GM19397 (cell line): ENCODE results near the gene FAM210A.

Experiments used
- ATAC-seq: cut with Tn5 transposase; IDR thresholded peaks from one replicate; pipeline ENCODE4 v1.9.1; 2021; ENCODE audit warnings: mild to moderate bottlenecking, moderate library complexity; ENCODE audit not compliant: unreplicated experiment

FAM210A gene

GRCh38 chr18:13649397-13650390 is 76.7 kb downstream of the FAM210A start:
- ATAC-seq, result no peak

- no peak for ATAC-seq
Measured at GRCh38 chr18:13647761-13648160, 78.6 kb downstream of the FAM210A start.

DNA sequence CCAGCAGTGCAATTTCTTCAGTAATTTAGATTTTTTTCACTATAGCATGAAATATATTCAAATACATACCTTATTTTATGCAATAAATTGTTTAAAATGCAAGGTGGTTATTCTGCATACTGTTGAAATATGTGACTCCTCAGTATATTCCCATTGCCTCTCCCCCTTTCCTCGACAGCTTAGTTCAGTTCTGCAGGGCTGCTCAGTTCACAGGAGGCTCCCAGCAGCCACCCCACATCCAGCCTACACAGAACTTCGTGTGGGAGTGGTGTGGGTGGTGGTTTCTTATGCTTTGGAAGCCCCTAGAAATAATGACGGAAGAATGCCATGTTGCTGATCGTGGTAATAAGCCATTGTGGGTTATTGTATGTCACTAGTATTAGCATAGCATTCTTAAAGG is 79.7 kb downstream of the FAM210A start:
- ATAC-seq, result no peak

DNA sequence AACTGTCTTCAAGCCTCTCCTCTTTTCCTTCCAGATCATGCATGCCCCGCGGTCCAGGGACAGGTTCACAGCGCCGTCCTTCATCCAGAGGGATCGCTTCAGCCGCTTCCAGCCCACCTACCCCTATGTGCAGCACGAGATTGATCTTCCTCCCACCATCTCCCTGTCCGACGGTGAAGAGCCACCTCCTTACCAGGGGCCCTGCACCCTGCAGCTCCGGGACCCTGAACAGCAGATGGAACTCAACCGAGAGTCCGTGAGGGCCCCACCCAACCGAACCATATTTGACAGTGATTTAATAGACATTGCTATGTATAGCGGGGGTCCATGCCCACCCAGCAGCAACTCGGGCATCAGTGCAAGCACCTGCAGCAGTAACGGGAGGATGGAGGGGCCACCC is 81.3 kb downstream of the FAM210A start:
- no peak for ATAC-seq

GRCh38 chr18:13643261-13643751 is 83.1 kb downstream of the FAM210A start:
- no peak for ATAC-seq

GRCh38 chr18:13642440-13642827 is 83.9 kb downstream of the FAM210A start:
- ATAC-seq, result no peak

GRCh38 chr18:13641551-13642439 is 84.6 kb downstream of the FAM210A start:
- no peak for ATAC-seq

- ATAC-seq, result no peak
Measured at GRCh38 chr18:13640266-13640860, 86.0 kb downstream of the FAM210A start.

GRCh38 chr18:13638719-13639595 is 87.4 kb downstream of the FAM210A start:
- ATAC-seq, result no peak

DNA sequence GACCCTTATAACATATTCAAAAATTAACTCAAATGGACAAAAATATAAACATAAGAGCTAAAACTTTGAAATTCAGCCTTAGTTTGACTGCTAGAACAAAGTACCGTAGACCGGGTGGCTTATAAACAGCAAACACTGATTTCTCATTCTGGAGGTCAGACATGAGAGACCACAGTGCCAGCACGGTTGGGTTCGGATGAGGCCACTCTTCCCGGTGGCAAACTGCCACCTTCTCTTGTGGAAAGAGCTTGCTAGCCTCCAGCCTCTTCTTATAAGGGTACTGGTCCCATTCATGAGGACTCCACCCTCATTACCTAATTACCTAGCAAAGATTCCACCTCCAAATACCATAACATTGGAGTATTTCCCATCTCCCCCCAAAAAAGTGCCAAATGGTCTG is 91.3 kb downstream of the FAM210A start:
- no peak for ATAC-seq

- ATAC-seq, result no peak
Measured at GRCh38 chr18:13633700-13634099, 92.7 kb downstream of the FAM210A start.

- ATAC-seq, result no peak
Measured at GRCh38 chr18:13630716-13631268, 95.6 kb downstream of the FAM210A start.

GRCh38 chr18:13629841-13630715 is 96.3 kb downstream of the FAM210A start:
- peak; percentile 66 for ATAC-seq

GRCh38 chr18:13628211-13628610 is 98.1 kb downstream of the FAM210A start:
- ATAC-seq, result no peak

DNA sequence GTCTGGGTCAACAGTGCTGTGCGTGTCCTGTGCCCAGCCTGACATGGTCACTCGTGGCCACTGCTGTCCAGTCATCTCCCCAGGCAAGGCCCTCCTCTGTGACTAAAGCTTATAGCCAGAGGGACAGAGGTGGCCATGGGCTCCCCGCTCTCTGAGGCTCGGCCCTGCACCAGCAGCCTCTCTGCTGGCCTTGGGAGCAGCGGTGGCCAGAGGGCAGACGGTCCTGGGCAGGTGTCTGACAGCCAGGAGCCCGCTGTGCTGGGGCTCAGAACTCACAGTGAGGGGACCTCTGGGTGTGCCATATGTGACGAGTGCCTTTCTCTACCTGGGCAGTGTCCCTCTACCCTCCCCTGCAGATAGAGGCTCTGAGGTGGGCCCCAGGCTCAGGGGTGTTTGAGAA is 98.7 kb downstream of the FAM210A start:
- ATAC-seq, result no peak

GRCh38 chr18:13626544-13626908 is 99.8 kb downstream of the FAM210A start:
- ATAC-seq, result no peak

DNA sequence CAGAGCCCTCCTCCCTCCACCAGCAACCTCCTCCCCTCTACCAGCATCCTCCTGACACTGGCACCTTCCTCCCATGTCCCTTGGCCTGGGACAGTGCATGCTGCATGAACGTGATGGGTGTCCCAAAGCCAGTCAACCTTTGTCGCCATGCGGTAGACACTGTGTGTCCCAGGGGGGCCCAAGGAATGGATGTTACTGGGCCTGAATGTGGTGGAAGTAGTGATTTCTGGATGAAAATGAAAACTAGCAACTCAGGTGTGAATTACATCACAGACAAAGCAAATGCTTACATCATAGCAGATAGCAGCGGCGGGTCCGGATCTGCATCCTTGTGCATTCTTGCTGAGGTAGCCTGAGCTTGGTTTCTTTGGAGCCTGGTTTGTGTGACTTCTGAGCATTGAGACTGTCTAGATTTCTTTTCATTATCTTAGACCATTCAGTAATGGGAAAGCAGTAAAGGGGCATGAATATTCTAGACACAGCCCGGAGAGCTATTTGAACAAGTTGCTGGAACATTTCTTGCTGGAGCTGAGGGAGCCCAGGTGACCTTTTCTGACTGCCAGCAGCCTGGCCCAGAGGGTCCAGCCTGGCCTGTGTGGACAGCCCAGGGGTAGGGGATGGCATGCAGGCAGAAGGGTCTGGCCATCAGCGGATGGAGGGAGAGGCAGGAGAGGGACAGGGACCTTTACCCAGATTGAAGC is 100.4 kb downstream of the FAM210A start:
- no peak for ATAC-seq

DNA sequence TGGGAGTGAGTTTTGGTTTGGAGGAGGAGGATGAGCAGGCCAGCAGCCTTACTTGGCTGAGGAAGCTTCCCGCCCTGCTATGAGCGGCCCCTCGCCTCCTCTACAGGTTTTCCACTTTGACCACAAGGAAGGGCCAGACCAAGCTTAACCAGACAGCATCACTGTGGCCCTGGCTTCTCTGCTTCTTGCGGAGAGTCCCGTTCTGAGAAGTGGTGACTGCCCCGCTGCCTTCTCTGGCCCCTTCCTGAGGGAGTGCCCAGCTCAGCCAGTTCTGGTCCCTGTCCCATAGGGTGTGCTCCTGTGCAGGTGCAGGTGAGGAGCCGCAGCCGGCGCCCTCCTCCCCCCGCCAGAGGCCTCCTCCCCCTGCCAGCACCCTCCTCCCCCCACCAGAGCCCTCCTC is 101.0 kb downstream of the FAM210A start:
- no peak for ATAC-seq
